ENCODE measurements around the gene SCO1. TPM values are rescaled to one million over a fixed set of nuclear protein-coding genes. Genes with fewer than 3 reads are reported as not detected.

The SCO1 gene
- total RNA-seq, 1 experiment from 2014 or later: 60.3 TPM

DNA sequence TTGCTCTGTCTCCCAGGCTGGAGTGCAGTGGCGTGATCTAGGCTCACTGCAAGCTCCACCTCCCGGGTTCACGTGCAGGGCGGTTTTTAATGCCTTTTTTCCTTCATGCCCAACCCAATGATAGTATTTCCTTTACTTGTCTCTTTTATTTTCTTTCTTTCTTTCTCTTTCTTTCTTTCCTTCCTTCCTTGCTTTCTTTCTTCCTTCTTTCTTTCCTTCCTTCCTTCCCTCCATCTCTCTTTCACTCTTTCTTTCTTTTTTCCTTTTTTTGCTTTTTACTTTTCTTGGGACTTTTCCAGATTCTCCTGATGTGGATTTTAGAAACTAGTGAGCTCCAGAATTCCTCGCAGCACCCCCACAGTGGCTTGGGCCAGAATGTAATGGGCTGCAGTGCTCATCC lies 43.3 kb downstream of the SCO1 start:
- no peaks in the 10 kb centered on the region; the same call in none of the 2 replicates for H3K27me3 Mint-ChIP-seq (ENCODE audit: low read depth)
- TF ChIP-seq, protein P1, sequence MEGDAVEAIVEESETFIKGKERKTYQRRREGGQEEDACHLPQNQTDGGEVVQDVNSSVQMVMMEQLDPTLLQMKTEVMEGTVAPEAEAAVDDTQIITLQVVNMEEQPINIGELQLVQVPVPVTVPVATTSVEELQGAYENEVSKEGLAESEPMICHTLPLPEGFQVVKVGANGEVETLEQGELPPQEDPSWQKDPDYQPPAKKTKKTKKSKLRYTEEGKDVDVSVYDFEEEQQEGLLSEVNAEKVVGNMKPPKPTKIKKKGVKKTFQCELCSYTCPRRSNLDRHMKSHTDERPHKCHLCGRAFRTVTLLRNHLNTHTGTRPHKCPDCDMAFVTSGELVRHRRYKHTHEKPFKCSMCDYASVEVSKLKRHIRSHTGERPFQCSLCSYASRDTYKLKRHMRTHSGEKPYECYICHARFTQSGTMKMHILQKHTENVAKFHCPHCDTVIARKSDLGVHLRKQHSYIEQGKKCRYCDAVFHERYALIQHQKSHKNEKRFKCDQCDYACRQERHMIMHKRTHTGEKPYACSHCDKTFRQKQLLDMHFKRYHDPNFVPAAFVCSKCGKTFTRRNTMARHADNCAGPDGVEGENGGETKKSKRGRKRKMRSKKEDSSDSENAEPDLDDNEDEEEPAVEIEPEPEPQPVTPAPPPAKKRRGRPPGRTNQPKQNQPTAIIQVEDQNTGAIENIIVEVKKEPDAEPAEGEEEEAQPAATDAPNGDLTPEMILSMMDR (conservative IDR thresholded peaks at IDR 0.05): no peak
- Histone ChIP-seq H3K4me2 (ENCODE audit: insufficient read depth, insufficient read length, low read length) (no peak overlapping the region), H3K27me3 (ENCODE audit: insufficient read depth, low read length) (no peaks in the 10 kb centered on the region), H2BK20ac (ENCODE audit: low read depth, low read length, poor library complexity, severe bottlenecking) (no peak overlapping the region), H4K5ac (ENCODE audit: insufficient read length, low read depth, low read length) (no peak overlapping the region), H2BK120ac (ENCODE audit: low read depth, low read length, poor library complexity, severe bottlenecking) (no peak overlapping the region), H2BK12ac (ENCODE audit: insufficient read length, low read depth, low read length) (no peak overlapping the region), H4K20me1 (ENCODE audit: control insufficient read depth, insufficient read depth, insufficient read length) (no peaks in the 10 kb centered on the region), H3K4me1 (ENCODE audit: insufficient read depth, low read length) (no peaks in the 10 kb centered on the region), H3K9me3 (ENCODE audit: control insufficient read depth, low read depth, low read length) (no peaks in the 10 kb centered on the region), H3K4ac (ENCODE audit: low read depth, low read length) (no peak overlapping the region), H3K23me2 (ENCODE audit: insufficient read length, low read depth, low read length, poor library complexity, severe bottlenecking) (no peaks in the 10 kb centered on the region), H3K79me1 (ENCODE audit: insufficient read depth, low read depth, low read length, poor library complexity, severe bottlenecking) (no peaks in the 10 kb centered on the region), H3K56ac (ENCODE audit: insufficient read length, low read depth, low read length) (no peak overlapping the region), H3K9ac (ENCODE audit: extremely low read depth, insufficient read length, low read length) (no peak overlapping the region), H3K27ac (ENCODE audit: insufficient read length, low read depth, low read length) (no peak overlapping the region), H3T11ph (ENCODE audit: low read length) (no peak overlapping the region), H3K23ac (ENCODE audit: insufficient read length, low read depth, low read length) (no peak overlapping the region), H3K14ac (ENCODE audit: insufficient read depth, low read length) (no peak overlapping the region), H4K8ac (replicated peaks; ENCODE audit: insufficient read length, low read depth, low read length) (no peak overlapping the region), H2AFZ (ENCODE audit: low read length) (no peak overlapping the region), H2BK5ac (ENCODE audit: insufficient read length, low read length) (no peak overlapping the region), H4K91ac (ENCODE audit: insufficient read length, low read depth, low read length) (no peak overlapping the region), H2AK5ac (ENCODE audit: insufficient read length, low read length) (no peak overlapping the region), H3K79me2 (ENCODE audit: insufficient read depth, low read length) (no peaks in the 10 kb centered on the region), H3K18ac (ENCODE audit: insufficient read length, low read depth, low read length) (no peak overlapping the region), H2BK15ac (ENCODE audit: low read depth, low read length) (no peak overlapping the region)
- H3K9me3 Mint-ChIP-seq: no peaks in the 10 kb centered on the region
- H3K27ac Mint-ChIP-seq: peak overlapping the region in 1 of 3 experiments; percentile 59; a peak in 2 of 7 replicates
- H3K4me1 Mint-ChIP-seq: peaks cover 4 to 11% of the 10 kb centered on the region in 2 experiments; a peak in 3 of 4 replicates
- no peaks in the 10 kb centered on the region for H3K36me3 Mint-ChIP-seq (ENCODE audit: insufficient read depth in 1 of 3, low read depth in 3 of 3)
- WGBS (ENCODE audit: extremely low coverage, insufficient read length, low lambda C conversion rate): no CpG with 5 or more reads among the region's 5 CpGs
- H3K4me3 Mint-ChIP-seq: no peak overlapping the region
- DNase-seq: no peak
